GM10266 (cell line): ENCODE results near the gene VPS18.
A peak's percentile ranks its signal among the peaks of the same experiment; 100 is the strongest.

Source experiments
- DNase-seq: peaks from one replicate; pipeline ENCODE4 v3.0.0; 2012; ENCODE audit errors: extremely low spot score
- CTCF ChIP-seq: IDR thresholded peaks from 2 replicates; pipeline ENCODE4 v1.5.1; 2012; ENCODE audit warnings: mild to moderate bottlenecking, low read depth; ENCODE audit not compliant: control insufficient read depth, insufficient read depth; ENCODE audit errors: missing control alignments

The VPS18 gene

GRCh38 chr15:40925495-40925862 is 31.2 kb downstream of the VPS18 start:
- TF ChIP-seq CTCF, result no peak
- no peak for DNase-seq

GRCh38 chr15:40925863-40926658 is 31.8 kb downstream of the VPS18 start:
- no peak for TF ChIP-seq CTCF
- no peak for DNase-seq

GRCh38 chr15:40926659-40927494 is 32.6 kb downstream of the VPS18 start:
- DNase-seq, result no peak
- TF ChIP-seq CTCF, result no peak

- no peak for TF ChIP-seq CTCF
- DNase-seq, result no peak
Measured at GRCh38 chr15:40927495-40927872, 33.2 kb downstream of the VPS18 start.

GRCh38 chr15:40927873-40928806 is 33.9 kb downstream of the VPS18 start:
- TF ChIP-seq CTCF, result no peak
- DNase-seq, result no peak

- peak; percentile 80 for DNase-seq
- TF ChIP-seq CTCF, result no peak
Measured at GRCh38 chr15:40928821-40929659, 34.8 kb downstream of the VPS18 start, which contains the start of gene DLL4. TSS of gene DLL4 (plus strand) at chr15:40929340. CDS start at chr15:40929669, 329 bp downstream.
